Measurements from ENCODE around the gene PCSK9.

PCSK9 gene

DNA sequence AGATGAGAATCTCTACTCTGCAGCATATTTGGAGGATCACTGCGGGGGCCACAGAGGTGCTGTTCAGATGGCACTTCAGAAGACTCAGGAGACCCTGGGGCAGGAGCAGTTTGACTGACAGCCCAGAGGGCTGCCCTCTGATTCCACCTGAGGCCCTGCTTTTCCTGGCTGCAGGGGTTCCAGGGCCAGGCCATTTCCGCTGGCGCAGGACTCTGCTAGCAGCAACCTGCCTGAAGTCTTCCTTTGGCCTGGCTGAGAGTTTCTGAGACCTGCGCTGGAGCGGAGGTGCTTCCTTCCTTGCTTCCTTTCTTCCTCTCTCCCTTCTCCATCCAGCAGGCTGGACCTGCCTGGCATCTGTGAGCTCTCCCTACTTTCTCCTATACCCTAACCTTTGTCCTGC, 11.8 kb downstream of the PCSK9 start:
- TF ChIP-seq, protein P1, sequence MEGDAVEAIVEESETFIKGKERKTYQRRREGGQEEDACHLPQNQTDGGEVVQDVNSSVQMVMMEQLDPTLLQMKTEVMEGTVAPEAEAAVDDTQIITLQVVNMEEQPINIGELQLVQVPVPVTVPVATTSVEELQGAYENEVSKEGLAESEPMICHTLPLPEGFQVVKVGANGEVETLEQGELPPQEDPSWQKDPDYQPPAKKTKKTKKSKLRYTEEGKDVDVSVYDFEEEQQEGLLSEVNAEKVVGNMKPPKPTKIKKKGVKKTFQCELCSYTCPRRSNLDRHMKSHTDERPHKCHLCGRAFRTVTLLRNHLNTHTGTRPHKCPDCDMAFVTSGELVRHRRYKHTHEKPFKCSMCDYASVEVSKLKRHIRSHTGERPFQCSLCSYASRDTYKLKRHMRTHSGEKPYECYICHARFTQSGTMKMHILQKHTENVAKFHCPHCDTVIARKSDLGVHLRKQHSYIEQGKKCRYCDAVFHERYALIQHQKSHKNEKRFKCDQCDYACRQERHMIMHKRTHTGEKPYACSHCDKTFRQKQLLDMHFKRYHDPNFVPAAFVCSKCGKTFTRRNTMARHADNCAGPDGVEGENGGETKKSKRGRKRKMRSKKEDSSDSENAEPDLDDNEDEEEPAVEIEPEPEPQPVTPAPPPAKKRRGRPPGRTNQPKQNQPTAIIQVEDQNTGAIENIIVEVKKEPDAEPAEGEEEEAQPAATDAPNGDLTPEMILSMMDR (IDR thresholded peaks at IDR 0.05; ENCODE audit: low read depth, low read length) = no peak

DNA sequence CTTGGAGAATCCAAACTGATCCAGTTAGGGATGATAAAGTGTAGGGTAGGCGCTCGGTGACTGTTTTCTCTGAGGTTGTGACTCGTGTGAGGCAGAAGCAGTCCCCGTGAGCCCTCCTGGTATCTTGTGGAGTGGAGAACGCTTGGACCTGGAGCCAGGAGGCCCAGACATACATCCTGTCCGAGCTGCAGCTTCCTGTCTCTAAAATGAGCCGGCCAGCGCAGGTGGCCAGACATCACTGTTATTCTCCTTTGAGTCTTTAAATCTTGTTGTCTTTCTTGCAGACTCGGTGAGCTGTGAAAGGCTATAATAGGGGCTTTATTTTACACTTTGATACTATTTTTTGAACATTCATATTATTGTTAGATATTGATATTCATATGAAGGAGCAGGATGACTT, 12.3 kb downstream of the PCSK9 start:
- TF ChIP-seq, protein P1 (IDR thresholded peaks at IDR 0.05; ENCODE audit: low read depth, low read length) = no peak
- no peak for DNase-seq (ENCODE audit: extremely low read depth, low read depth)

More for the DNA sequence above, 11.8 kb downstream of the PCSK9 start:
- DNase-seq (ENCODE audit: extremely low read depth, low read depth) = no peak

DNA sequence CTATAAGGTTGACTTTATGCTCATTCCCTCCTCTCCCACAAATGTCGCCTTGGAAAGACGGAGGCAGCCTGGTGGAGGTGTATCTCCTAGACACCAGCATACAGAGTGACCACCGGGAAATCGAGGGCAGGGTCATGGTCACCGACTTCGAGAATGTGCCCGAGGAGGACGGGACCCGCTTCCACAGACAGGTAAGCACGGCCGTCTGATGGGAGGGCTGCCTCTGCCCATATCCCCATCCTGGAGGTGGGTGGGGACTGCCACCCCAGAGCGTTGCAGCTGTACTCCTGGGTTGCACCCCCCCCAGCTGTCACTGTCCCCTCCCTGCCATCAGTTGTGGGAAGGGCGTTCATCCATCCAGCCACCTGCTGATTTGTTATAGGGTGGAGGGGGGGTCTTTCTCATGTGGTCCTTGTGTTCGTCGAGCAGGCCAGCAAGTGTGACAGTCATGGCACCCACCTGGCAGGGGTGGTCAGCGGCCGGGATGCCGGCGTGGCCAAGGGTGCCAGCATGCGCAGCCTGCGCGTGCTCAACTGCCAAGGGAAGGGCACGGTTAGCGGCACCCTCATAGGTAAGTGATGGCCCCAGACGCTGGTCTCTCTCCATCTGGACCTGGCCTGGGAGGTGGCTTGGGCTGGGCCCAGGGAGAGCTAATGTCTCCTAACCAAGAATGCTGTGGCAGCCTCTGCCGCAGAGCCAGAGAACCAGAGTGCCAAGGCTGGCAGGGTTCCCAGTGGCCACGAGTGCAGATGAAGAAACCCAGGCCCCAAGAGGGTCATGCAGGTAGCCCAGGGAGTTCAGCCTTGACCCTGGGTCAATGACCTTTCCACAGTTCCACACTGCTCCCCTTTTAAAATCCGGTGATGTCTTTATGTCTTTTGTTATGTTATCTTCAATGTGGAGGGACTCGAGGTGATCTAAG, 13.1 kb downstream of the PCSK9 start:
- TF ChIP-seq, protein P1 (IDR thresholded peaks at IDR 0.05; ENCODE audit: low read depth, low read length) = no peak
- no peak for DNase-seq (ENCODE audit: extremely low read depth, low read depth)

DNA sequence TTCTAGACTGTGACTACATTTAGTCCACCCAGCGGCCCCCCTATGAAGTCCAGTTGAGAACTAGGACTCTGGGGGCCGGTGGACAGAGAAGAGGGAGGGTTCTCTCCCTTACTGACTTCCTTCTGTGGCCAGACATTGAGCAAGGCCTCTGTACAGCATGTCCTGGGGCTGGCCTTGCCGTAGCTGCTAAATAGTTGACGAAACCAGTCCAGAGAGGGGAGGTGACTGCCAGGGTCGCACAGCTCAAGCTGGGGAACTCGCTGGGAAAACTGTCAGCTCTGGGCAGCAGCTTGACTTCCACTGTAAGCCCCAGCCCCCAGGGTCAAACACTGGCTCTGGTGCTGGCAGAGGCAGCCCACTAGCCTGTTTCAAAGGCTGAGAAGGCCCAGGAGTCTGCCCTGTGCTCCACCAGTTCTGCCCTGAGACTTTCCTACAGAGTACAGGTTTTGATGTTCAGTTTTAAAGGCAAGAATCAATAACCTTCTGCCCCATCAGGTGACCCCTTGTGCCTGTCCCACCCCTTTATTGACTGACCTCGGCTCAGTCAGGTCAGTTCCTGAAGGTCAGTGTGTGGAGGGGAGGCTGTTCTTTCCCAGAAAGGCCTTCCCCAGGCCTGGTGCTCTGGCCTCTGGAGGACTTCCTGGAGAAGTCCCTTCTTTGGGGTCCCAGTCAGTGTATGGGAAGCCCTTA, 14.1 kb downstream of the PCSK9 start:
- DNase-seq (ENCODE audit: extremely low read depth, low read depth) = no peak
- TF ChIP-seq, protein P1 (IDR thresholded peaks at IDR 0.05; ENCODE audit: low read depth, low read length) = no peak

DNA sequence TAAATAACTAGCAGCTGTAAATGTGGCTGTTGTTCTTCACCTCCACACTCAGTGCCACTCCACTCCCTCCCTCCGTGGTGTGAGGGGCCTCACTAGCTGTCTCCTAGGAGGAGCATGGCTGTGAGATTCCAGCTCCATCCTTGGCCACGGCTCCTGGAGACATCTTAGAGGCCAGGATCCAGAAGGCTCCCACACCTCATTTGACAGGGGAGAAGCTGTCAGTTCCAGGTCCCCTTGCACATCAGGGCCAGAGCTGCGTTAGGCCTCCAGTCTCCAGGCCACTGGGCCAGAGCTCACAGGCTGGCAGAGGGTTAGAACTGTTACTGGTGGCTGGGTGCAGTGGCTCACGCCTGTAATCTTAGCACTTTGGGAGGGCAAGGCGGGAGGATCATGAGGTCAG, 15.0 kb downstream of the PCSK9 start:
- no peak for DNase-seq (ENCODE audit: extremely low read depth, low read depth)
- TF ChIP-seq, protein P1 (IDR thresholded peaks at IDR 0.05; ENCODE audit: low read depth, low read length) = no peak

DNA sequence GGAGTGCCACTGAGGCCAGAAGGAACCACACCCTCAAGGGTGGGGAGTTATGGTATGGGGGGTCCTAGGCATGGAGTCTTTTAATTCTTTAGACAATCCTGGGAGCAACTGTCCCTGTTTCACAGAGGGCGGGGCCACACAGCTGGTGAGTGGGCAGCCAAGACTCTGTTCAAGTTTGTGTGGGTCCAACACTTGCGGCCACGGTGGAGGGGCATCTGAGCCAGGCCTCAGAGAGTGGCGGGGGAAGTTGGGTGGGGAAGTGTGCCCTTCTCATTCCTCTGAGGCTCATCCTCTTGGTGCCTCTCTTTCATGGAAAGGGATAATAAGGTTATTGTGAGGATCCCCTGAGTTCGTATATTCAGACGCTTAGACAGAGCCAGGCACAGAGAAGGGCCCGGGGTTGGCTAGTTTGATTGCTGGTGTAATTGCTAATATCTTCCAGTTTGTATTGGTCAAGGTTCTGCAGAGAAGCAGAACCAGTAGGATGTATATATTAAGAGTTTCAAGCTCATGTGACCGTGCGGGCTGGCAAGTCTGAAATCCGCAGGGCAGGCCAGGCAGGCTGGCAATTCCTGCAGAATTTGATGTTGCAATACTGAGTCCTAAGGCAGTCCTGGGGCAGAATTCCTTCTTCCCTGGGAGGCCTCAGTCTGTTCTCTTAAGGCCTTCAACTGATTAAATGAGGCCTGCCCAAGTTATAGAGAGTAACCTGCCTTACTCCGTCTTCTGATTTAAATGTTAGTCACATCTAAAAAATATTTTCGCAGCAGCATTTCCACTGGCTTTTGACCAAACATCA, 15.9 kb downstream of the PCSK9 start:
- no peak for DNase-seq (ENCODE audit: extremely low read depth, low read depth)
- TF ChIP-seq, protein P1 (IDR thresholded peaks at IDR 0.05; ENCODE audit: low read depth, low read length) = no peak
